ENCODE measurements around the gene MLYCD.

MLYCD gene

DNA sequence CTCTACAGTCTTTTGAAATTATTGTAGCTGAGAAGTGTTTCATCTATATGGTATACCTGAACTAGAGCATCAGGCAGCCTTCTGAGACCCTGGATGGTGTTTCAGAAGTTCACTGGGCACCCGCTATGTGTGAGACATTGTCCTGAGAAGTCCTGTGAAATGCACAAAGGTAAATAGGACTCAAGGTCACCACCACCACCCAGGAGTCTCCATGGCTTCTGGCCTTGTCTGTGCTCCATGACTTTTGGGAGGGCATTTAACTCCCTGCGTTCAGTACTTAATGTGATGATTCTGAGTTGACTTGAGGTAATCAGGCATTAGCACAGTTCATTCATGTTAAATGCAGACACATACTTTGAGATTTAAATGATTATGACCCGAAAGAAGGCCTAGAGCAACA is 1.1 kb downstream of the MLYCD start:
- DNase-seq = no peak

DNA sequence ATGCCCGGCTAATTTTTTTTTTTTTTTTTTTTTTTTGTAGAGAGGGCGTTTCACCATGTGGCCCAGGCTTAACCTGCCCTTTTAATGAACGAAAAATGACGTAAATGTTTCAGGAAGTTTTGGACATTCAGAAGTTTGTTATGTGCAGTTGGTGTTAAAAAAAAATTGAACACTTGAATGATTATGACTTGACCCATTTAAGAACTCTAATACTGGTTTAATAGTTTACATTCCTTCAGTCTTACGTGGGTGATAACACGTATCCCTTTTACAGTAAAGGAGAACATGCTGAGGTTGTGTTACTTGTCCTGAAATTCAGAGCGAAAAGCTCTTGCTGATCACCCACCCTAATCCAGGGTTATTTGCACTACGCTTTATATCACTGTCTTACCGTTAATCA is 1.7 kb downstream of the MLYCD start:
- no peak for DNase-seq

DNA sequence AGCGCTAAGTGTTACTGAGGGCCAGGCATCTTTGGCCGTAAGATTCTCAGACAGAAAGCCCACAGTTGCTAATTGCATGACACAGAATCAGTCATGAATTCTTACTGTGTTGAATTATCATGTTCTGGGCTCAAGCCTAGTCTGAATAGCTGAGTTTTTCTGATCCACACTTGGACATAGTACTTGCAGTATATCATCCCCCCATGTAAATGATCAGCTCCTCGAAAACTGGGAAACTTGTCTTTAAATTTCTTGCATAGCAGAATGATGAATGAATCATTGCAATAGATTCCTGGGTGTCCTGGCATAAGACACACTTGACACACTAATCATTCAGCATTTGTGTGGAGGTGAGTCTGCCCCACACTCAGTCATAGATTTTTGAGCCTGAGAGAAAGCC is 2.2 kb downstream of the MLYCD start:
- DNase-seq = no peak

DNA sequence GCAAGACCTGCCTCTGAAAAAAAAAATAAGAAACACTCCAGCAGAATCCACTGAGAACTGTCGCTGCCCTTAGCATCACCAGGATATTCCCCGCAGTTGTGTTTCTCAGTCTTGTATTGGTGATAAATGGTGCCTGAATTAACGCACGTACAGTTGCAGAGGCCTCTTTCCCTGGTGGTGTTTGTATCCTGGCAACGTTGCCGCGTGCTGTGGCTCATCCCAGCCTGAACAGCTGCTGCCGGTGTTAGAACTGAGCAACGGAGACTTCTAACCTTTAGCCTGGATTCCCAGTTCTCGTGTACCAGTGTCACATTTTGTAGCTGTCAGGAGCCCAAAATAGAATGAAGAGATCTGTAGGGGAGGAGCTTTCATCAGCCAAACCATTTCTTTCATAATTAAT is 4.8 kb downstream of the MLYCD start:
- no peak for DNase-seq

DNA sequence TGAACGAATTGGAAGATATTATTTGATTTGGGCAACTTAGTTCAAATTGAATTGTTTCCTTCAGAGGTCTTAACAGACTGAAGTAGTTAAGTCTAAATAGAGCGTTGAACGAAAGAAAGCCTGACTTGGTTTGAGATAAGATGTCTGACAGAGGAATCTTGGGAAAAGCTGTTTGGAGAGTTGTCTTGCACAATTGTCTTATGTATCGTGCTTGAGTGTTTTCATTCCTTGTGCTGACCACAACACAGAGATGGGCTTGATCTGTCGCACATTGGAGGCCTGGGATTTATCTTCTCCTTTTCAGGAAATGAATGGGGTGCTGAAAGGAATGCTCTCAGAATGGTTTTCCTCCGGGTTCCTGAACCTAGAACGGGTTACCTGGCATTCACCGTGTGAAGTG is 7.8 kb downstream of the MLYCD start:
- DNase-seq = no peak

DNA sequence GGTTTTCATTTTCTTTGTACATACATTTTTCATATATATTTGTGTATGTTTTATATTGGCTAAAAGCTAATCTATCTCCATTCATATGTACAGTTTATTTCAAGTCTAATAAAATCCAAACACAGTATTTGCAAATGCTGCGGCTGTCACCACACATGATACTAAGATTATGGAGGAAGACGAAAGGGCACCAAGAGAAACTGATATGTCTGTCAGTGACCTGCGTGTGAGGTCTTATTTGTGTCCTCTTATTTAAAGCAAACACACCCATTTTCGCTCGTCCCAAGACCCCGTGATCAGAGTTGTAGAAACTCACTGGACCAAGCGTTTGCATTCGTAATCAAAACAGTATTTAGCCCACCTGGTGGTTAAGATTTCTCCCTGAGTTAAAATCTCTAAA is 8.2 kb downstream of the MLYCD start:
- no peak for DNase-seq

DNA sequence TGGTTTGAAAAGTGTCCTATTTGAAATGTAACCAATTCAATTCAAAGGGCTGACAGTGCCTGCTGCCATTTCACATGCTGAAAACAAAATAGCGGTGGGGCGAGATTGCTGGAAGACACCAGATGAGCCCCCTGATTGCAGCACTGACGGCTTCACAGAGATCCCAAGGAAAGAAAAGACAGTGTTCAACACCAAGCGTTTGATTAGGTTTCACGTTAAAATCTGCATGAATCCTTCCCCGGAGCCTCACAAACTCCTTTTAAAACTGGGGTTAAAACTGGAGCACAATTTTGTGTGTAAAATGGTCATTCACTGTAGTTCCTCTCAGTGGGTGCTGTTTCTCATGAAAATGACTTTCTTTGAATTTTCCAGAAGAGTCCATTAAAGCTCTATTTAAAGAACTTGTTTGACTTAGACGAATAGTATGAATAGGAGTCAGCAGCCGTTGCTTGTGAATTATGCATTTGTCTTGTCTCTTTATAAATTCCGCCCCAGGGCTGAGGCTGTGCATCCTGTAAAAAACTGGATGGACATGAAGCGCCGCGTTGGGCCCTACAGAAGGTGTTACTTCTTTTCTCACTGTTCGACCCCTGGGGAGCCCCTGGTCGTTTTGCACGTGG is 8.8 kb downstream of the MLYCD start:
- no peak for DNase-seq

DNA sequence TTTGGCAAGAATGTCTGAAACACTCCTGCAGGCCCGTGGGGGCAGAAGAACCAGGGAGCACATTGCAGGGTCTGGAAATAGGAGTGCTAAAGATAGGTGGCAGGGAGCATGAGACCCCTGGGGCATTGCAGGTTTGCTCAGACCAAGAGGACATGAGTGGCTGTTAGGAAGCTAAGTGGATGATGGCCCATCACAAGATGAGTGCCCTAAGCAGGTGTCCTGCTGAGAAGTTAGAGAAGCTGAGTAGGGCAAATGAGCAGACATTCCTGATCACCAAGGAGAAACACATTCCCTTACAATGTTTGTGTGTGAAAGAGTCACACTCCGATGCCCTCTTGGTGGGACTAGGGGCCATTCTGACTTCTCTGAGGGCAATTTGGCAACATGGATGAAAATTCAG is 9.9 kb downstream of the MLYCD start:
- DNase-seq = no peak

DNA sequence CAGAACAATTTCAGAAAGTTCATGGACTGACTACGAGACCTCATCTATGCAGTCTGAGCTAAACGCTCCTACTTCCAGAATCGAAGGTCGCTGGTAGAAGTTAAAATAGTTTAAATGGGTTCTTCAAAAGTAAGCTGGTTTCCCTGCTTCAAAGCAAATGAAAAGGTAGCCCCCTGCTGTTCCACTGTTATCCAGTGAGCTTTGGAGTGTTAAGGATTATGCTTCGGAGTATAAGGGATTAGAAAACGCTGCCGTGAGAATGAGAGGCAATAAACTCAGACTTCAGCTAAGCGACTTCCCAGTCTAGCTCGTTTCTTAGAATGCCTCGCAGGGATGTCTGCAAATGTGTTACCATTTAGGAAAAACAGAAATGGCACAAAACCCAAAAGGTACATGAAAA is 12.4 kb downstream of the MLYCD start:
- DNase-seq = no peak

DNA sequence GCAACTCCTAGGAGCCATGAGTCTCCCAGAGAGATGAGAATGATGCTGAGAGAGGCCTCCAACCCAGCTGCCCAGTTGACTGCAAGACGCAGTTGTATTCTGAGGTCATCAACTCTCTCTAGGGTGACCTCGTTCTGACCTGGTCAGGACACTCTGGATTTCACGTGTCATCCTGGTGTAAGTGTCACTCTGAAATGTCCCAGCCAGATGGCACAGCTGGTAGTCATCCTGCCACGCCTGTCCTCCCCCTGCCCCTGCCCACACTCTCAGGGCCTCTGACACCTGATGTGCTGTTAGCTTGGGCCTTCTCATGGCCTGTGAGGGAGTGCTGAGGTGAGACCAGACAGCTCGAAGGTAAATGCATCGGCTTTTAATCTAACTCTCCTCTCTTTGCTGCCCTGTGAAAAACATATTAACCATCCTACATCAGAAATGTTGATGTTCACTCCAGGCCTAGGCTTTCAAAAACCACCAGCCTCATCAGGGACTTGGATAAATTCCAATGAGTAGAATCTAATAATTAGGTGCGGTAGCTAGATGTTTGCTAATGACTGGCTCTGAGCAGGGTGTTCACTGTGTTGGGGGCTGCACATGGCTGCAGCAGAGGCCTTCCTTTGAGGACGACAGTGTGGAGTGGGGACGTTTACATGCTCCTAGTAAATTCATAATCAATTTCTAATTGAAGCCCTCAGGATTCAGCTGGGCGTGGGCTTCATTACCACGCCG is 13.8 kb downstream of the MLYCD start:
- no peak for DNase-seq

DNA sequence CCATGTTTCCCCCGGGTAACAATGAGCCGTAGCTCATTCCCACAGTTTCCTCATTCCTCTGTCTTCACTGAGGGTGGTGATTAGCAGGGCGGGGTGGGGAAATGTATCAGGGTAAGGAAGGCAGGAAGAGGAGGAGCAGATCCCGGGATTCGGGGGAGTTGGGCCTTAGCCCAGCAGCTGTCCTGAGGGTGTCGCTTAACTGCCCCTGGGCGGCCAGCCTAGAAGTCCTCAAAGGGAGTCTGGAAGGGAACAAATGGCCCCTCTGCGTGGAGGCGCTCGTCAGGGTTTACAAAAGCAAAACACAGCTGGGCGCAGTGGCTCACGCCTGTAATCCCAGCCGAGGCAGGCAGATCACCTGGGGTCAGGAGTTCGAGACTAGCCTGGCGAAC is 14.3 kb downstream of the MLYCD start:
- DNase-seq = no peak

DNA sequence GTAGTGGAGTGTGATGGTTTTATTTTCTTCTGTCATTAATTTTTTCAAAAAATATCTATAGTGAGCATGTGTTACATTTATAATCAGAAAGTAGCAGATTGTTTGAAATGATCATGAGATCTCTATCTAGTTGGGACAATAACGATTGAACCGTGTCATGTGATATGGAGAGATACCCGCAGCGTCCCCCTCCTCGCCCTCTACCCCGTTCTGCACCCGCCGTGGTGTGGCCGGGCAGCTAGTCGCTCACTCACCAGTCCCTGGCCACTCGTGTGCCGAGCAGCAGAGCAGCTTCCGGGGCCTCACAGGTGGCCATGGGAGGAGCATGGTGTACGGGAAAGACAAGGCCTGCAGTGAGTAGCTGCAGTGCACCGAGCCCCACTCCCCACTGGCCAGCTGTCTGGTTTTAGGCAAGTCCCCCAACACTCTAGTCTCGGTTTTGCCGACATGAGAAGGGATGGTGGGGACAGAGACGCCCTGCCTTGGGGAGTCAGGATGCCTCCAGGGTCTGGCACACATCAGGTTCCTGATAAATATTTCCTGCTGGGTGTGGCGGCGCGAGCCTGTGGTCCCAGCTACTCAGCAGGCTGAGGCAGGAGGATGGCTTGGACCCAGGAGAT is 15.3 kb downstream of the MLYCD start:
- DNase-seq = no peak

DNA sequence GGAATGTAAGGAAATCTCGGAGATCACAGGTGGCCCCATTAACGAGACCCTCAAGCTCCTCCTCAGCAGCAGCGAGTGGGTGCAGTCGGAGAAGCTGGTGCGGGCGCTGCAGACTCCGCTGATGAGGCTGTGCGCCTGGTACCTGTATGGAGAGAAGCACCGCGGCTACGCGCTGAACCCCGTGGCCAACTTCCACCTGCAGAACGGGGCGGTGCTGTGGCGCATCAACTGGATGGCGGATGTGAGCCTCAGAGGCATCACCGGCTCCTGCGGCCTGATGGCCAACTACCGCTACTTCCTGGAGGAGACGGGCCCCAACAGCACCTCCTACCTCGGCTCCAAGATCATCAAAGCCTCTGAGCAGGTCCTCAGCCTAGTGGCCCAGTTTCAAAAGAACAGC is 16.2 kb downstream of the MLYCD start:
- DNase-seq = no peak

DNA sequence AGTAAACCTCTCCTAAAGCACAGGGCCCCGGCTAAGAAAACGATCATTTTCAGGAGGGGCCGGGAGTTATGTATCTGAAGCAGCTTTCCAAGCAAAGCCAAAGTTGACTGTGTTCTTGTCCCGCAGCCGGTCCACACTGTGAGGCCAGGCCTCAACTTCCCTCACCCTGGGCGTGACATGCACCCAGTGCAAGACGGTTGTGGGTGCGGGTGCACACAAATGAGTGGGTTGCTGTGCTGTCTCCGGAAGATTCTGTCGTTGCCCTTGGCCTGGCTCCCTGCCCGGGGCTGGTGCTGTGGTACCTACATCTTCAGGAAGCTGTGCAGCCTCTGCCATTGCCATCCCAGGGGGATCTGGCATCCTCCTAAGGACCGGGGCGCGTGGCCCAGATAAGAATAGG is 16.6 kb downstream of the MLYCD start:
- no peak for DNase-seq

DNA sequence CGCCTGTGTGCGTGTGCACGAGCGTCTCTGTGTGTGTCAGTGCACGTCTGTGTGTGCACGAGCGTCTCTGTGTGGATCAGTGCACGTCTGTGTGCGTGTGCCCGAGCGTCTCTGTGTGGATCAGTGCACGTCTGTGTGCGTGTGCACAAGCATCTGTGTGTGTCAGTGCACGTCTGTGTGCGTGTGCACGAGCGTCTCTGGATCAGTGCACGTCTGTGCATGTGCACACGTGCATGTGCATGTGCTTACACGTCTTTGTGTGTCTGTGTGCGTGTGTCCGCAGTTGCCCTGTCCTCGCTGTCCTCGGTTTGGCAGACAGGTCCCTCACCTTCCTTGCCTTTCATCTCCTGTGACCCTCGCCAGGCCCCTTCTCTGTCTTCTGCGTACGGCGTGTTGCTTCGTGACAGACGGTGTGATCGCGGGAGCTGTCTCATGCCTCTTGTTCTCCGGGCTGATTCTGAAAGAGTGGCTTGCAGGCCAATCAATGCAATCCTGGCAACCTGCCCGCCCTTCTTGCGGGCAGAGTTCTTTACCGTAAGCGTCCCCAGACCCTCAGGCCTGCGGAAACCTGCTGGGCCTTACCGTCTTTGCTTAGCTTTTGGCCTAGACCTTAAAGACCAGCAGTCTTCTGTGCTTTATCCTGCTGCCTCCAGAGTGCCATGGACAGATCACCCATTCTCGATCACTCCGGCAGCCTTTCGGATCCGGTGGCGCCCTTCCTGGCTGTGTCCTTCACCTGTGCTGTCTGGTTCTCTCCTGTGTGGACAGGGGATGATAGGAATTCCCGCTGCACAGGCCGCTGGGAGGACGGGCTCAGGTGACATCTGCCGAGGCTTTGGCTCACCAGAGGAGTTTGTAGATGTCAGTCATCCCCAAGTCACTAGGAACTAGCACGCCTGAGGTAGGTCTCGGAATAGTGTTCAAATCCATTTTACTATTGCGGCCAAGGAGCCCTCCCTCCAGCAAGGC is 18.5 kb downstream of the MLYCD start:
- DNase-seq = no peak

DNA sequence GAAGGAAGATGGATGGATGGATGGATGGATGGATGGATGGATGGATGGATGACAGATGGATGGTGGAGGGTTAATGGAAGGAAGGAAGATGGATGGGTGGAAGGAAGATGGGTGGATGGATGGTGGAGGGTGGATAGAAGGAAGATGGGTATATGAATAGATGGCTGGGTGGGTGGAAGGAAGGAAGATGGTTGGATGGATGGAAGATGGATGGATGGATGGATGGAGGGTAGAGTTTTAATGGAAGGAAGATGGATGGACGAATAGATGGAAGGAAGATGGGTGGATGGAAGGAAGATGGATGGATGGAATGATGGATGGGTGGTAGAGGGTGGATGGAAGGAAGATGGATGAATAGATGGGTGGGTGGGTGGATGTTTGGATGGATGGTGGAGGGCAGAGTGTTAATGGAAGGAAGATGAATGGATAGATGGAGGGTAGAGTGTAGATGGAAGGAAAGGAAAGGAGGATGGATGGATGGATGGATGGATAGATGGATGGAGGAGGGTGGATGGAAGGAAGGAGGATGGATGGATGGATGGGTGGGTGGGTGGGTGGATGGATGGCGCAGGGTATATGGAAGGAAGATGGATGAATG is 22.1 kb downstream of the MLYCD start:
- DNase-seq = no peak

DNA sequence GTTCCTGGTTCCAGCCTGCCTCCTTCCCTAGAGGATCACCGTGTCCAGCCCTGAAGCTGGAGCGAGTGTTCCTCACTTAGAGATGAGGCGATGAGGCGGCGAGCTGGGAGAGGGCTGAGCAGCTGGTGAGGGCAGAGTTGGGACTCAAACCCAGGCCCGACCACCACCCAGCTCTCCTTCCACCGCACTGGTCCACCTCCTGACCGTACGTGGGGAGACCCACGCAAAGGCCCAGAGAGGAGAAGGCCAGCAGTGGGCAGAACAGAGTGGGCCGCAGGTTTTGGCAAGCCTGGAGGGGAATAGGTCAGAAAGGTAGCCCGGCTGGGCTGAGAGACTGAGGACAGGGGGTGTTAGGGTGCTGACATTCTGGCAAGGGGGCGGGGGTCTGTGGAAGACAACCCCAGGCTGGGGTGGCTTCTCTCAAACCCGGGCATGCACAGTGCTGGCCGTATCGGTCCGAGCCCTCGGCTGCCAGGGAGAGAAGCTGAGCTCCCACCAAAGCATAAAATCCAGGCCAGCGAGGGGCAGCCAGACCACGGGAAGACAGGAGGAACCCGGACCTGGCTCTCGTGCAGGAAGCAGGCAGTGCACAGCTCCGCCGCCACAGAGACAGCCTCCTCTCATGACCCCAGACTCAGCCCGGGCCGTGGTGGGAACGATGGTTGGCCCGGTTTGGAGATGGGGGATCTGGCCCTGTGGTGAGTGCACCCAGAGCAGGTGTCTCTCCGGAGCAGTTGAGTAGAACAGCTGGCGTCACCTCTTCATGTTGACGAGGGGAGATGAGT is 24.9 kb downstream of the MLYCD start:
- DNase-seq = no peak

DNA sequence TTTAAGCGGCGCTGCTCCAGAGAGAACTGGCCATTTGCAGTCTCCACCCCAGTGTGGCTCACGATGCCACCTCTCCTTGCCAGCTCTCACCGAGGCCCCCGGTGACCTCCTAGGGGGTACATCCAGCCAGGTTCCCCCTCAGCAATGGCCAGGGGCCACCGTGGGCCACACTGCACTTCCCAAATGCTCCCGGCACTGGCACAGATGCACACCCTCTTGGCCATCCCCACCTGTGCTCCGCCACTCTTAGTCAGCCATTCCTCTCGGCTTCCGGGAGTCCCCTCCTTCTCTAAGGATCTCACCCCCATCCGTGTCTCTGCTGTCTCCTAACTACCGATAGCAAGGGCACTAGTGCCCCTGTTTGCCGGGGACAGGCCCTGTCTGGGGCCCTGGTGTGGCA is 25.8 kb downstream of the MLYCD start:
- no peak for DNase-seq

DNA sequence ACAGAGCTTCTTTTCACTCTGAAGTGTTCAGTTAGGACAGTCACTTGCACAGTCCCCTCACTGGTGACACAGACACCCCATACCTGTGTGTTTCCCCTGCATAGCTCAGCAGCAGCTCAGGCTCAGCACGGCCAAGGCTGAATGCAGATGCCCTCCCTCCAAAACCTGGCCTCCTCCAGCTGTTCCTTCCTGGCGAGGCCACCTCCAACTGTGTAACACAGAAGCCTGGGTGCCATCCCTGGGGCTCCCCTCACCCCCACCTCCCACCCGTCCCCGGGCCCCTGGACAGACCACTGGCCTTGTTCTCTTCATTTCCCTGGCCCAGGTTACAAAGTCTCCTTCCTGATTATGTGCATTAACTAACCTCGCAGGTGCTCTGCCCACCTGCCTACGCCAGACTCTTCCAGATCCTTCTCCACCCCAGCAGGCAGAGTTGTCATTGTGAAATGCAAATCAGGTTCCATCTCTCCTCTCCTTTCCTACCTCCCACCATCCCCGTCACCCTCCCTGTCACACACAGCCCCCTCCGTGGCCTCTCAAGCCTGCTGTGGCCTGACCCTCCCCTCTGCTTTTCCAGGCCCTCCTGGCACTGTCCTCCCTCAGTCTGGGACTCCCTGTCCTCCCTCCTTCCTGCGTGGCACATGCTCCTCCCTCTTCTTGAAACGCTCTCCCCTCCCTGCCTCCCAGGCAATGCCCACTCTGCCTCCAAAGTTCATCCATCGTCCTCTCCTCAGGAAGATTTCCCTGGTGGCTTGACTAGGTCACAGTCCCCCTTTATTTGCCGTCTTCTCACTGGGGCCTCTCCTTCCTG is 26.4 kb downstream of the MLYCD start:
- no peak for DNase-seq

DNA sequence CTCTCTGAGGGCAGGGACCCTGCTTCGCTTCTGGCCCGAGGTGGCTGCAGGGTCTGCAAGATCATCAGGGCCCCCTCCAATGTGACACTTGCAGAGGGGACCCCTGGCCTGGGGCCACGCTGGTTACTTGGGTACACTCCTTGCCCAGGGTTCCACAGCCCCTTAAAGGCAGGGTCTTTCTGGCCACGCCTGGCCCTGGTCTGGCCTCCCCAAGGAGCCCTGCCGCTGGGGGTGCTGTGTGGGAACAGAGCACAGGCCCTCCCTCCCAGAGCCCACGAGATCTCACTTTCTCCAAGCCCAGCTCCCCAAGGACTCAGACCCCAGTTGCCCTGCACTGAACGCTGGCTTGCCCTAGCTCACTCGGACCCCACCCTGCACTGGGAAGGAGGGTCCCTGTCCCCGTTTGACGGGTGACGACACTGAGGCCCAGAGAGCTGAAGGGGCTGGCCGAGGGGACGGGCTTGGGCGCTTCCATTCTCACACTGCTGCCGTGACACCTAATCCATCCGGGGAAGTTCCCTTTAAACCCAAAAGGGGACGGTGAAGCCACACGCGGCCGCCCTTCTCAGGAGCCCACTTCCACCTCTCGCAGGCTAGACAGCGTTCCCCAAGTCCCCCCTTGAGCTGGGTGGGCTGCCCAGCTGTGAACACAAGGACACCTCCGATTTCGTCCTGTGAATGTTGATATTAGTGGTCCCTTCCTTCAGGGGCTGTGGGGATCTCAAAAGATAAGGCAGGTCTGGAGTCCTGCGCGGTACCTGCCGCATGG is 27.2 kb downstream of the MLYCD start:
- DNase-seq = no peak
